ENCODE measurements around the gene ADAMTSL1.

The ADAMTSL1 gene

GRCh38 chr9:18429070-18429469 lies 44.9 kb upstream of the ADAMTSL1 start:
- Histone ChIP-seq H4K20me1 (ENCODE audit: insufficient read depth, low read length) (no peaks in the 10 kb centered on the region), H2AFZ (ENCODE audit: low read depth, low read length) (no peak overlapping the region), H3K9ac (ENCODE audit: low read length) (no peak overlapping the region), H3K36me3 (replicated peaks; ENCODE audit: low read depth, low read length) (no peaks in the 10 kb centered on the region), H3K4me1 (ENCODE audit: low read length) (no peaks in the 10 kb centered on the region), H3K27me3 (ENCODE audit: low read depth, low read length) (no peaks in the 10 kb centered on the region), H3K4me3 (ENCODE audit: low read length) (no peak overlapping the region), H3K27ac (ENCODE audit: low read length) (no peak overlapping the region), H3K9me3 (ENCODE audit: insufficient read depth, low read length) (no peaks in the 10 kb centered on the region), H3K4me2 (ENCODE audit: low read length) (no peak overlapping the region), H3K79me2 (ENCODE audit: low read length) (no peaks in the 10 kb centered on the region)
- no peak for TF ChIP-seq CTCF (IDR thresholded peaks at IDR 0.05; ENCODE audit: low read depth, low read length)
- no peak for TF ChIP-seq EZH2phosphoT487 (IDR thresholded peaks at IDR 0.05; ENCODE audit: low read depth)

- Histone ChIP-seq H3K79me2 (ENCODE audit: low read length) (no peaks in the 10 kb centered on the region), H2AFZ (ENCODE audit: low read depth, low read length) (no peak overlapping the region), H3K27ac (ENCODE audit: low read length) (no peak overlapping the region)
Measured at GRCh38 chr9:18433620-18434019, 40.3 kb upstream of the ADAMTSL1 start.

GRCh38 chr9:18437315-18438201 lies 36.4 kb upstream of the ADAMTSL1 start:
- Histone ChIP-seq H3K79me2 (ENCODE audit: low read length) (no peaks in the 10 kb centered on the region), H3K27me3 (ENCODE audit: low read depth, low read length) (no peaks in the 10 kb centered on the region), H3K9me3 (ENCODE audit: insufficient read depth, low read length) (no peaks in the 10 kb centered on the region), H3K4me3 (ENCODE audit: low read length) (no peak overlapping the region), H3K36me3 (replicated peaks; ENCODE audit: low read depth, low read length) (no peaks in the 10 kb centered on the region), H2AFZ (ENCODE audit: low read depth, low read length) (no peak overlapping the region), H3K9ac (ENCODE audit: low read length) (no peak overlapping the region), H3K27ac (ENCODE audit: low read length) (no peak overlapping the region), H3K4me2 (ENCODE audit: low read length) (no peak overlapping the region), H4K20me1 (ENCODE audit: insufficient read depth, low read length) (no peaks in the 10 kb centered on the region), H3K4me1 (ENCODE audit: low read length) (no peaks in the 10 kb centered on the region)
- TF ChIP-seq EZH2phosphoT487 (IDR thresholded peaks at IDR 0.05; ENCODE audit: low read depth) (no peak), CTCF (IDR thresholded peaks at IDR 0.05; ENCODE audit: low read depth, low read length) (no peak)

More at GRCh38 chr9:18433620-18434019, 40.3 kb upstream of the ADAMTSL1 start:
- no peaks in the 10 kb centered on the region for H3K36me3 ChIP-seq (replicated peaks; ENCODE audit: low read depth, low read length)
- TF ChIP-seq EZH2phosphoT487 (IDR thresholded peaks at IDR 0.05; ENCODE audit: low read depth) (no peak), CTCF (IDR thresholded peaks at IDR 0.05; ENCODE audit: low read depth, low read length) (no peak)
- H3K4me3 ChIP-seq (ENCODE audit: low read length): no peak overlapping the region
- no peak overlapping the region for H3K9ac ChIP-seq (ENCODE audit: low read length)
- H3K9me3 ChIP-seq (ENCODE audit: insufficient read depth, low read length): no peaks in the 10 kb centered on the region
- no peak overlapping the region for H3K4me2 ChIP-seq (ENCODE audit: low read length)
- H3K27me3 ChIP-seq (ENCODE audit: low read depth, low read length): no peaks in the 10 kb centered on the region
- H4K20me1 ChIP-seq (ENCODE audit: insufficient read depth, low read length): no peaks in the 10 kb centered on the region
- H3K4me1 ChIP-seq (ENCODE audit: low read length): no peaks in the 10 kb centered on the region

DNA sequence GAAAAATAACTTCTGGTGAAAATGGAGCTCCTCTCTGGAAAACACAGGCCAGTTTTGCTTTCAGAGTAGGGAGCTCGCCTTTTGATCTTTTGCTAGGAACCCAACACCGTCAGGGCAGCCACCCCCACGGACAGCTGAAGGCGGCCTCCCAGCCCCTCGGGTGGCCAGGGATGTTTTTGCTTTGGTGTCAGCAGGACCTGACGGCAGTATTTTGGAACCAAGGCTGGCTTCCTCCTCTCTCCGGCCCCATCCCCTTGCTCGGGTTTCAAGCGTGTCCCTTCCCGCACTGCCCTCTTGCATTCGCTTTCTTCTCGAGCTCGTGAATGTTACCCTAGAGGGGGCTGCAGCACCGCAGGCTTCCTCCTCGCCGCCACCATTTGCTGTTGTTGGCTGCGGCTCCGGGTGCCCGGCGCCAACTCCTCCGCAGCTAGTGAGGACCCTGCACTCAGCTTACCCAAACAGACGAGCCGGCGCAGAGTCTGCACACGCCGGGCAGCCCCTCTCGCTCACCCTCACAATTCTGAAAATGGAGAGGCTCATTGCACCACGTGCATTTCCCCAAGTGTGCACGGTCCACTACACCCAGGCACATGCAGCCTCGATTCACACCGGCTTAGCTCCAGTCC lies 35.5 kb upstream of the ADAMTSL1 start:
- Histone ChIP-seq H3K9me3 (ENCODE audit: insufficient read depth, low read length) (no peaks in the 10 kb centered on the region), H3K27ac (ENCODE audit: low read length) (no peak overlapping the region), H3K4me3 (ENCODE audit: low read length) (no peak overlapping the region), H3K4me1 (ENCODE audit: low read length) (no peaks in the 10 kb centered on the region), H3K36me3 (replicated peaks; ENCODE audit: low read depth, low read length) (no peaks in the 10 kb centered on the region), H3K79me2 (ENCODE audit: low read length) (no peaks in the 10 kb centered on the region), H3K4me2 (ENCODE audit: low read length) (no peak overlapping the region), H3K27me3 (ENCODE audit: low read depth, low read length) (no peaks in the 10 kb centered on the region), H3K9ac (ENCODE audit: low read length) (no peak overlapping the region), H4K20me1 (ENCODE audit: insufficient read depth, low read length) (no peaks in the 10 kb centered on the region), H2AFZ (ENCODE audit: low read depth, low read length) (no peak overlapping the region)
- TF ChIP-seq EZH2phosphoT487 (IDR thresholded peaks at IDR 0.05; ENCODE audit: low read depth): no peak
- no peak for TF ChIP-seq CTCF (IDR thresholded peaks at IDR 0.05; ENCODE audit: low read depth, low read length)

Data from OCI-LY3 (cell line).